Progenitor cell of endocrine pancreas (in vitro differentiated cells): Measurements from ENCODE around the gene FAR2. TPM values are rescaled to one million over a fixed set of nuclear protein-coding genes. Genes with fewer than 3 reads are reported as not detected.

Experiments used
- DNase-seq: peaks from one replicate; pipeline ENCODE4 v3.0.0; 2021; ENCODE audit warnings: low spot score; ENCODE audit not compliant: unreplicated experiment
- H3K27ac Mint-ChIP-seq: 2 replicates; pipeline ENCODE4 v1.8.0; 2021; ENCODE audit warnings: mild to moderate bottlenecking, moderate library complexity, mixed read lengths
- H3K27me3 Mint-ChIP-seq: 2 replicates; pipeline ENCODE4 v1.8.0; 2021; ENCODE audit warnings: mixed read lengths
- H3K36me3 Mint-ChIP-seq: 2 replicates; pipeline ENCODE4 v1.8.0; 2022; ENCODE audit warnings: mixed read lengths; ENCODE audit not compliant: insufficient read depth
- H3K4me1 Mint-ChIP-seq: 2 replicates; pipeline ENCODE4 v1.8.0; 2021; ENCODE audit warnings: low read depth, mixed read lengths
- H3K4me3 Mint-ChIP-seq: 2 replicates; pipeline ENCODE4 v1.8.0; 2021; ENCODE audit warnings: low read depth, mild to moderate bottlenecking, moderate library complexity, mixed read lengths
- H3K9me3 Mint-ChIP-seq: 2 replicates; pipeline ENCODE4 v1.8.0; 2021; ENCODE audit warnings: low read depth, mixed read lengths
- total RNA-seq: library from RNA; stranded (reverse); gene quantifications from 2 replicates; pipeline ENCODE4 v1.2.1, GENCODE V29; 2021
- TF ChIP-seq, protein P1 (sequence below): fragments of 200-600 bp; sonication (generic); IDR thresholded peaks from one replicate; pipeline ENCODE4 v1.5.0; 2021; ENCODE audit warnings: antibody characterized with exemption, mild to moderate bottlenecking; ENCODE audit not compliant: unreplicated experiment

FAR2 gene
- total RNA-seq, 1 donor from 2014 or later, result 4.8 TPM

DNA sequence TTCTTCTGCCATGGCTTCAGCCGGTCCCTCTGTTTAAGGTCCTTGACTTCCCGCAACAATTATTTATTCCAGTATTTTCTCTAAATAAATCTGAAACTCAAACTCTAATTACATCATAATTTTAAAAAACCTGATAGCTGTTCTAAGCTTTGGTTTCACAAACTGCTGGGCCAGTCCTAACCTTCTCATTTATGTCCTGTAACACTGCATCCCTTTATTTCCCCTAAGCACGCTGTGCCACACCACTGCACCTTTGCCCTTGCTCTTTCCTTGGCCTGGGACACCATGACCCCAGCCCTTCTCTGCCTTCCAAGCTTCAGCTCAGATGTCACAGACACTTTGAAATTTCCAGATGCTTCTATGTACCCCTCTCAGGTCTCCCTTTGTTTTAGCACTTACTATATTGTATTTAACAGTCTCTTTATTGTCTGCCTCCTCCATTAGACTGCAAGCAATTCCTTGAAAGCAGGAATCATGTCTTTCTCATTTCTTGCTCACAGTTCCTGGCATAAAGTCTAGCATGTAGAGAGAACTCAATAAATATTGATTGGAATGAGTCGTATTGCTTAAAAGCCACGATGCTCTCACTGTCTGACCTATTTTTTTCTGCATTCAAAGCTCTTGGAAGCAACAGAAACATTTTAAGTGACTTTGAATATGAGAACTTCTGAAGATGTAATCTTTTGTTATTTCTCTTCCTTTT, 120.8 kb downstream of the FAR2 start:
- no peaks in the 10 kb centered on the region for H3K9me3 Mint-ChIP-seq
- no peaks in the 10 kb centered on the region for H3K36me3 Mint-ChIP-seq
- no peak overlapping the region for H3K4me3 Mint-ChIP-seq
- H3K27ac Mint-ChIP-seq, result no peak overlapping the region
- H3K27me3 Mint-ChIP-seq, result no peaks in the 10 kb centered on the region
- TF ChIP-seq, protein P1, sequence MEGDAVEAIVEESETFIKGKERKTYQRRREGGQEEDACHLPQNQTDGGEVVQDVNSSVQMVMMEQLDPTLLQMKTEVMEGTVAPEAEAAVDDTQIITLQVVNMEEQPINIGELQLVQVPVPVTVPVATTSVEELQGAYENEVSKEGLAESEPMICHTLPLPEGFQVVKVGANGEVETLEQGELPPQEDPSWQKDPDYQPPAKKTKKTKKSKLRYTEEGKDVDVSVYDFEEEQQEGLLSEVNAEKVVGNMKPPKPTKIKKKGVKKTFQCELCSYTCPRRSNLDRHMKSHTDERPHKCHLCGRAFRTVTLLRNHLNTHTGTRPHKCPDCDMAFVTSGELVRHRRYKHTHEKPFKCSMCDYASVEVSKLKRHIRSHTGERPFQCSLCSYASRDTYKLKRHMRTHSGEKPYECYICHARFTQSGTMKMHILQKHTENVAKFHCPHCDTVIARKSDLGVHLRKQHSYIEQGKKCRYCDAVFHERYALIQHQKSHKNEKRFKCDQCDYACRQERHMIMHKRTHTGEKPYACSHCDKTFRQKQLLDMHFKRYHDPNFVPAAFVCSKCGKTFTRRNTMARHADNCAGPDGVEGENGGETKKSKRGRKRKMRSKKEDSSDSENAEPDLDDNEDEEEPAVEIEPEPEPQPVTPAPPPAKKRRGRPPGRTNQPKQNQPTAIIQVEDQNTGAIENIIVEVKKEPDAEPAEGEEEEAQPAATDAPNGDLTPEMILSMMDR, result no peak
- H3K4me1 Mint-ChIP-seq, result peaks cover 8% of the 10 kb centered on the region
- no peak for DNase-seq

DNA sequence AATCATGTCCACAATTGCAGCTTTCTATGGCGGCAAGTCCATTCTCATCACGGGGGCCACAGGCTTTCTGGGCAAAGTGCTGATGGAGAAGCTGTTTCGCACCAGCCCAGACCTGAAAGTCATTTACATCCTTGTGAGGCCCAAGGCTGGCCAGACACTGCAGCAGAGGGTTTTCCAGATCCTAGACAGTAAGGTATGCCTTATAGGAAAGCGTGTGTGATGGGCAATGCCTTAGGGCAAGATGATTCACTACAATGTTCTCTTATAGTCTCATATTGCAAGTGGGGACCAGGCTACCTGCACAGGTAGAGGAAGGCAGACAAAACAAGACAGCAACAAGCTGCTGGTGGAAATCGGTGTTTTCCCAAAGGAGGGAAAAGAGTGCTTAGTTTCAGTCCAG, 121.4 kb downstream of the FAR2 start:
- no peak overlapping the region for H3K4me3 Mint-ChIP-seq
- TF ChIP-seq, protein P1, result no peak
- H3K27me3 Mint-ChIP-seq, result no peaks in the 10 kb centered on the region
- H3K9me3 Mint-ChIP-seq, result no peaks in the 10 kb centered on the region
- H3K36me3 Mint-ChIP-seq, result no peaks in the 10 kb centered on the region
- no peak overlapping the region for H3K27ac Mint-ChIP-seq
- DNase-seq, result no peak
- H3K4me1 Mint-ChIP-seq, result peaks cover 8% of the 10 kb centered on the region

DNA sequence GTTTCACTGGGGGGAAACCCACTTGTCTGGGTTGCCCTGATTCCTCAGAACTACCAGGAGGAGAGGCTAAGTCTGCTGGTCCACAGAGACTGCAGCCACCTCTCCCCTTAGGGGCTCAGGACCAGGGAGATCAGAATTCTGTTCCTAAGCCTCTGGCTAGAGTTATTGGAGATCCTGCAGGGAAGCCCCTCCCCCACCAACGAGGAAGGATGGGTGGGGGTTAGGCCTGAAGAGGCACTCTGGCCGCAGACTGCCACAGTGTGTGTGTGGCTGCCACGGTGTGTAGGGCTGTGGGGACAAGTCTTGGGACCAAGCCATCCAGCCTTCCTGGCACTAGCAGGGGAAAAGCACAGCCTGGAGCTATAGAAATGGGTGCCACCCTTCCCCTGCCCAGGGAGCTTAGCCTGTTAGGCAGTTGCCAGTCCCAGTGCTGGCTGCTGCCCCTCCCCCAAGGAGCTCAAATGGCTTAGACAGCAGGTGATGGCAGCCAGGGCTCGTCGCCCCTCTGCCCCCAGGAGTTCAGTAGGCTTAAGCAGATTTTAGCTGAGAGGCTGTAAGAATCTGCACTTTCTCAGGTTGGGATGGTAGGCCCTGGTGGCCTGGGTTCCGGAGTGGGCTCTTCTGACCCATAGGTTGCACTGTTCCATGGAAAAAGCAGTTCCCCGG, 124.2 kb downstream of the FAR2 start:
- Mint-ChIP-seq H3K27ac (no peak overlapping the region), H3K9me3 (no peaks in the 10 kb centered on the region), H3K4me3 (no peak overlapping the region), H3K4me1 (peaks cover 8% of the 10 kb centered on the region), H3K27me3 (no peaks in the 10 kb centered on the region), H3K36me3 (no peaks in the 10 kb centered on the region)
- no peak for DNase-seq
- TF ChIP-seq, protein P1, result no peak

DNA sequence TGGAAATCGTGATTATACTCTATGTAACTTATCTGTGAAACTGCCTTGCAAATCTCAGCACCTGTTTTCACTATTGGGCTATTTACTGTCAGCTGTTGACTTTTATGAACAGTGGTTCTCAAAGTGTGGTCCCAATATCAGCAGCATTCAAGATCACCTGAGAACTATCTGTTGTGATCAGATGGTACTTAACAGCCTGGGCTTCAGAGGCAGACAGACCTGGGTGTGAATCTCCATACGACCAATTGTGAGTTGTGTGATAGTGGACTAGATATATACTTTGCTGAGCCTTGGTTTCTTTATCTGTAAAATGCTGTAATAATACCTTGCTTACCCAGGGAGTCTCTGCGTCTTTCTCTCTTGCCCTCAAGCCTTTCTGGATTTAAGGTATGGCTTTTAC, 126.8 kb downstream of the FAR2 start:
- TF ChIP-seq, protein P1, result no peak
- DNase-seq, result no peak
- Mint-ChIP-seq H3K9me3 (no peaks in the 10 kb centered on the region), H3K36me3 (no peaks in the 10 kb centered on the region), H3K4me3 (no peak overlapping the region), H3K27ac (no peak overlapping the region), H3K27me3 (no peaks in the 10 kb centered on the region), H3K4me1 (peaks cover 6% of the 10 kb centered on the region)

DNA sequence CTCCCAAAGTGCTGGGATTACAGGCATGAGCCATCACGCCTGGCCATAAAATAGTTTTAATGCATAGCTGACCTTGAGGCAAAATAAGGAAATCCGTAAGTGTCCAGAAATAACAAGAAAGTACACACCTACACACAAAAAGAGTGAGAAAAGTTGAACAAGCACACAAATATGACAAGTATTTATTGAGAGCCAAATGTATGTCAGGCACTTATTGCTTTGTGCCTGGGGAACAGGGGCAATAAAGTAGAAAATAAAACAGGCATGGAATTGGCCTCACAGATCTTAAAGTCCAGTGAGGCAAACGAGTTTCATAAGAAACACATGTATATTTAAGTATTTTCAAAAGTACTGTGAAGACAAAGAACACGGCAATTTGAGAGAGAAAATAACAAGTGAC, 128.2 kb downstream of the FAR2 start:
- no peak overlapping the region for H3K4me3 Mint-ChIP-seq
- H3K4me1 Mint-ChIP-seq, result peaks cover 6% of the 10 kb centered on the region
- no peak for DNase-seq
- H3K36me3 Mint-ChIP-seq, result no peaks in the 10 kb centered on the region
- H3K9me3 Mint-ChIP-seq, result no peaks in the 10 kb centered on the region
- H3K27me3 Mint-ChIP-seq, result no peaks in the 10 kb centered on the region
- H3K27ac Mint-ChIP-seq, result no peak overlapping the region
- TF ChIP-seq, protein P1, result no peak
